Tibial artery (tissue), 4 donors: ENCODE results near the gene SIL1.

ENCODE experiments used
- DNase-seq, 2 donors: peaks; one replicate each; pipeline ENCODE4 v3.0.0-alpha.2; 2019
- H3K27ac ChIP-seq, 2 donors: fragments of 200-600 bp; sonication (generic) in 1 of 2; 1 replicate in 1 of 2; 2 replicates in 1 of 2; pipeline ENCODE4 v1.5.1; 2018 to 2019; ENCODE audit warnings: mild to moderate bottlenecking in 1 of 2
- H3K27me3 ChIP-seq, 2 donors: fragments of 200-600 bp; sonication (generic) in 1 of 2; one replicate each; pipeline versions ENCODE4 v1.5.1 to v1.6.0; 2016 to 2019
- H3K36me3 ChIP-seq, 3 donors: fragments of 200-600 bp; sonication (generic) in 2 of 3; one replicate each; pipeline ENCODE4 v1.5.1; 2016 to 2019; ENCODE audit warnings: mild to moderate bottlenecking in 2 of 3
- H3K4me1 ChIP-seq, 4 donors: fragments of 200-600 bp; sonication (generic) in 2 of 4; 1 replicate in 3 of 4; 2 replicates in 1 of 4; pipeline ENCODE4 v1.5.1; 2016 to 2019
- H3K4me3 ChIP-seq, 2 donors: fragments of 200-600 bp; sonication (generic) in 1 of 2; 1 replicate in 1 of 2; 2 replicates in 1 of 2; pipeline ENCODE4 v1.5.1; 2018 to 2019; ENCODE audit warnings: mild to moderate bottlenecking in 2 of 2
- H3K9me3 ChIP-seq, 3 donors: fragments of 200-600 bp; sonication (generic) in 1 of 3; one replicate each; pipeline ENCODE4 v1.5.1; 2016 to 2019
- intact Hi-C: fragments of 100-400 bp; cut with DNase I; formaldehyde crosslinking; loops from one replicate; pipeline ENCODE4 v1.15.0; 2023; ENCODE audit warnings: low total_unique reads
- TF ChIP-seq, protein P1 (sequence below), 2 experiments: fragments of 200-600 bp in 1 of 2; fragments of 450-650 bp in 1 of 2; IDR thresholded peaks; one replicate each; pipeline ENCODE4 v1.5.1; 2017 to 2019; ENCODE audit warnings: antibody characterized with exemption in 2 of 2, mild to moderate bottlenecking in 1 of 2, moderate library complexity in 1 of 2

The SIL1 gene

DNA sequence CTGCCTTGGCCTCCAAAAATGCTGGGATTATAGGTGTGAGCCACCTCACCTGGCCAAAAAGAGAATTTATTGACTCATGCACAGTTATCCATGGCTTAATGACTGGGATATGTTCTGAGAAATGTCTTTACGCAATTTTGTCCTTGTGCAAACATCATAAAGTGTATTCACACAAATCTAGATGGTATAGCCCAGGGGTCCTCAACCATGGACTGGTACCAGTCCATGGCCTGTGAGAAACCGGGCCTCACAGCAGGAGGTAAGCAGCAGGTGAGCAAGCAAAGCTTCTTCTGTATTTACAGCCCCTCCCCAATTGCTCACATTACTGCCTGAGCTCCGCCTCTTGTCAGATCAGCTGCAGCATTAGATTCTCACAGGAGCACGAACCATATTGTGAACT lies 12.4 kb upstream of the SIL1 start:
- Histone ChIP-seq H3K9me3 (no peaks in the 10 kb centered on the region), H3K36me3 (no peaks in the 10 kb centered on the region), H3K27me3 (no peaks in the 10 kb centered on the region), H3K27ac (no peak overlapping the region), H3K4me3 (no peak overlapping the region), H3K4me1 (no peaks in the 10 kb centered on the region)
- intact Hi-C loops = no loop called here
- no peak for DNase-seq
- TF ChIP-seq, protein P1, sequence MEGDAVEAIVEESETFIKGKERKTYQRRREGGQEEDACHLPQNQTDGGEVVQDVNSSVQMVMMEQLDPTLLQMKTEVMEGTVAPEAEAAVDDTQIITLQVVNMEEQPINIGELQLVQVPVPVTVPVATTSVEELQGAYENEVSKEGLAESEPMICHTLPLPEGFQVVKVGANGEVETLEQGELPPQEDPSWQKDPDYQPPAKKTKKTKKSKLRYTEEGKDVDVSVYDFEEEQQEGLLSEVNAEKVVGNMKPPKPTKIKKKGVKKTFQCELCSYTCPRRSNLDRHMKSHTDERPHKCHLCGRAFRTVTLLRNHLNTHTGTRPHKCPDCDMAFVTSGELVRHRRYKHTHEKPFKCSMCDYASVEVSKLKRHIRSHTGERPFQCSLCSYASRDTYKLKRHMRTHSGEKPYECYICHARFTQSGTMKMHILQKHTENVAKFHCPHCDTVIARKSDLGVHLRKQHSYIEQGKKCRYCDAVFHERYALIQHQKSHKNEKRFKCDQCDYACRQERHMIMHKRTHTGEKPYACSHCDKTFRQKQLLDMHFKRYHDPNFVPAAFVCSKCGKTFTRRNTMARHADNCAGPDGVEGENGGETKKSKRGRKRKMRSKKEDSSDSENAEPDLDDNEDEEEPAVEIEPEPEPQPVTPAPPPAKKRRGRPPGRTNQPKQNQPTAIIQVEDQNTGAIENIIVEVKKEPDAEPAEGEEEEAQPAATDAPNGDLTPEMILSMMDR (IDR thresholded peaks at IDR 0.05) = no peak

DNA sequence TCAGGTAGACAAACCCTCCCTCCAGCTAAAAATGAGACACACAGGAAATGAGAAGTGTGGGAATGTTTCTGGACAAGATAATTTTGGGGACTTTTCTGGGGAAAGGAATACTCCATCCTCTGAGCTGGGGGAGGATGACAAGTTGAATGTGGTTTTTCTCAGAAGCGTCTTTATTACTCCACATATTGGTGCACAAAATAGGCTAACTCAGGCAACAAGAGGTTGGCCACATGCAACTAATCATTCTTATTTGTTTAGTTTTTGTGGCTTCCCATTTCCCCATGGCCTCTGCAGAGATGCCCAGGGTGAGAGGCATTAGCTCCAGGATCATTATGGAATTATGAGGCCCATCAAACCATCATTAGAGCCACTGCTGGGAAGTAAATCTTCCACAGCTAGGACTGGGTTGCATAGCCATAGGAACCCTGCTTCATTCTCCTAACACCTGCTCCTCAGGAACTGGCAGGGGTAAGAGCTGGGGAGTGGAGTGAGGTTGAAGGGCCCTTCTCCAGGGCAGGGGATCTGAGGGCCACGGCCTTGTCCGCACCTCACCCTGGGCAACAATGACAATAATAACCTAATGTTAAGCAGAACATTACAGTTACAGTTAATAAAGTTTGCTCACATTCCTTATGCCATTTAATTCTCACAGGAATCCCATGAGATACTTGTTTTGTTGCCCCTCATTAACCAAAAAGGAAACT lies 9.3 kb upstream of the SIL1 start:
- no peak overlapping the region for H3K4me3 ChIP-seq
- TF ChIP-seq, protein P1 (IDR thresholded peaks at IDR 0.05) = no peak
- no peaks in the 10 kb centered on the region for H3K27me3 ChIP-seq
- no peak overlapping the region for H3K27ac ChIP-seq
- no peaks in the 10 kb centered on the region for H3K36me3 ChIP-seq
- no peaks in the 10 kb centered on the region for H3K4me1 ChIP-seq
- DNase-seq = no peak
- no peaks in the 10 kb centered on the region for H3K9me3 ChIP-seq
- intact Hi-C loops = no loop called here

DNA sequence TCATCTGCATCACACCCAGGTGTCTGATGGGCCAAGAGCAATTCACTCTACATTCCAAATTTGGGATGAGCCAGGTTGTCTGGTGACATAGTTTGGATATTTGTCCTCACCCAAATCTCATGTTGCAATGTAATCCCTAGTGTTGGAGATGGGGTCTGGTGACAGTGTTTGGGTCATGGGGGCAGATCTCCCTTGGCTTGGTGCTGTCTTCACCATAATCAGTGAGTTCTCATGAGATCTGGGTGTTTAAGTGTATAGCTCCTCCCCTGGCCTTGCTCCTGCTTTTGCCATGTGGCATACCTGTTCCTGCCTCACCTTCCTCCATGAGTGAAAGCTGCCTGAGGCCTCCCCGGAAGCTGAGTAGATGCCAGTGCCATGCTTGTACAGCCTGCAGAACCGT lies 7.4 kb upstream of the SIL1 start:
- no peak for DNase-seq
- H3K27me3 ChIP-seq = no peaks in the 10 kb centered on the region
- intact Hi-C loops = no loop called here
- TF ChIP-seq, protein P1 (IDR thresholded peaks at IDR 0.05) = no peak
- no peaks in the 10 kb centered on the region for H3K4me1 ChIP-seq
- no peaks in the 10 kb centered on the region for H3K36me3 ChIP-seq
- no peaks in the 10 kb centered on the region for H3K9me3 ChIP-seq
- H3K4me3 ChIP-seq = no peak overlapping the region
- H3K27ac ChIP-seq = no peak overlapping the region

DNA sequence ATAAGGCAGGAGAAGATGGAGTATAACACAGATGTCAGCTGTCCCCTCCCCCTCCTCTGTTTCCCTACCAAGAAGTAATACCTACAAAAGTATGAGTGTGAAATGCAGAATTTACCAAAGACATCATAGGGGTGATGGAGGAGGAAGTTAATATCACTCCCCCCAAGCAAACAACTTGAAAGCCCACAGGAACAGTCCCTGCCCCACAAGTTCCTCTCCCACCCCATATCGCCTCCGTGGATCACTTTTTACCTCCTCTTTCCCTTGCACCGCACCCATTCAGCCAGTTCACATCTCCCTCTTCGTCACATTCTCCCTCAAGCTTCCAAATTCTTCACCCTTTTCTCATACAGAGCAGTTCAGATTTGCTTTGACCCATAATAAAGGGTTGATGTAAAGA lies 7.0 kb upstream of the SIL1 start:
- H3K36me3 ChIP-seq = no peaks in the 10 kb centered on the region
- intact Hi-C loops = no loop called here
- no peaks in the 10 kb centered on the region for H3K4me1 ChIP-seq
- H3K27ac ChIP-seq = no peak overlapping the region
- no peak overlapping the region for H3K4me3 ChIP-seq
- H3K27me3 ChIP-seq = no peaks in the 10 kb centered on the region
- TF ChIP-seq, protein P1 (IDR thresholded peaks at IDR 0.05) = no peak
- no peaks in the 10 kb centered on the region for H3K9me3 ChIP-seq
- no peak for DNase-seq

DNA sequence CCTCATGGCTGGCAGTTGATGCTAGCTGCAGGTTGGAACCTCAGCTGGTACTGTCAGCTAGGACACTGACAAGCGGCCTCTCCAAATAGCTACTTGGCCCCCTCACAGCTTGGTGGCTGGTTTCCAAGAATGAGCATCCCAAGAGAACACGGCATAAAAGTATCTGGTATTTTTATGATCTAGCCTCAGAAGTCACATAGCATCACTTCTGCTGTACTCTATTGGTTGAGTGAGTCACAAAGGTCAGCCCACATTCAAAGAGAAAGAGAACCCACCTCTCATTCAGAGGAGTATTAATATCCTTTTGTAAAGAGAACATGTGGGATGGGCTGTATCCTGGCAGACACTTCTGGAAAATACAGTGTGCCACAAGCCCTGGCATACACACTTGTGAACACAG lies 6.0 kb upstream of the SIL1 start:
- H3K4me1 ChIP-seq = no peaks in the 10 kb centered on the region
- DNase-seq = no peak
- H3K4me3 ChIP-seq = no peak overlapping the region
- no peaks in the 10 kb centered on the region for H3K27me3 ChIP-seq
- TF ChIP-seq, protein P1 (IDR thresholded peaks at IDR 0.05) = no peak
- intact Hi-C loops = no loop called here
- H3K9me3 ChIP-seq = no peaks in the 10 kb centered on the region
- no peaks in the 10 kb centered on the region for H3K36me3 ChIP-seq
- H3K27ac ChIP-seq = no peak overlapping the region

DNA sequence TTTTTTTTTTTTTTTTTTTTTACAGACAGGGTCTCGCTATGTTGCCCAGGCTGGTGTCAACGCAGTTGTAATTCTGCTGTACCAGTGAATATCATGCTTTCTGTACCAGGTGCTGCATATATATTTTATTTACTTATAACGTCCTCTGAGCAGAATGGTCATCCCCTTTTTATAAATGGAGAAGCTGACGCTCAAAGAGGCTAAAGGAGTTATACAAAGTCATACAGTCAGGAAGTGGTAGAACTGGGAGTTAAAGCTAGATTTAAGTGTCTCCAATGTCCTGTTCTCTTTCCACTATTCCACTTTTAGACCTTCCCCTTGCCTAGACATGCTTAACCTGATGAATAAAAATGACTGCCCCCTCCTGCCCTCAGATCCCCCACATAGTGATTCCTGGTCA lies 1.2 kb upstream of the SIL1 start:
- H3K4me3 ChIP-seq = no peak overlapping the region
- intact Hi-C loops = loop anchor here (5.0 to 10.0 kb wide), 3 partner anchors 62 to 505 kb away; no protein-coding TSS in a partner anchor
- DNase-seq = no peak
- no peak overlapping the region for H3K27ac ChIP-seq
- H3K27me3 ChIP-seq = no peaks in the 10 kb centered on the region
- TF ChIP-seq, protein P1 (IDR thresholded peaks at IDR 0.05) = no peak
- H3K36me3 ChIP-seq = no peaks in the 10 kb centered on the region
- no peaks in the 10 kb centered on the region for H3K9me3 ChIP-seq
- peaks cover 0 to 16% (median 4%) of the 10 kb centered on the region in 4 donors for H3K4me1 ChIP-seq
